GM23248 (cell line): ENCODE data around the gene TEX22. TPM values are rescaled to one million over a fixed set of nuclear protein-coding genes. Genes with fewer than 3 reads are reported as not detected.

ENCODE experiments used
- DNase-seq: peaks from one replicate; pipeline ENCODE4 v3.0.0-alpha.2; 2015
- H2AFZ ChIP-seq: fragments of 200-600 bp; sonication (generic); 2 replicates; pipeline ENCODE4 v1.6.1; 2016; ENCODE audit warnings: antibody characterized with exemption
- H3F3A ChIP-seq: fragments of 200-600 bp; sonication (generic); 2 replicates; pipeline ENCODE4 v1.6.1; 2016; ENCODE audit warnings: mild to moderate bottlenecking, antibody characterized with exemption, mixed run types; ENCODE audit not compliant: insufficient read depth
- H3K27ac ChIP-seq: fragments of 200-600 bp; sonication (generic); 2 replicates; pipeline ENCODE4 v1.5.1; 2016; ENCODE audit warnings: mild to moderate bottlenecking
- H3K27me3 ChIP-seq: fragments of 200-600 bp; sonication (generic); replicated peaks from 2 replicates; pipeline ENCODE4 v1.6.1; 2016; ENCODE audit warnings: mild to moderate bottlenecking; ENCODE audit not compliant: insufficient read depth
- H3K36me3 ChIP-seq: fragments of 200-600 bp; sonication (generic); 2 replicates; pipeline ENCODE4 v1.6.1; 2016; ENCODE audit warnings: low read depth, mild to moderate bottlenecking
- H3K4me1 ChIP-seq: fragments of 200-600 bp; sonication (generic); 2 replicates; pipeline ENCODE4 v1.6.1; 2016; ENCODE audit warnings: mild to moderate bottlenecking; ENCODE audit not compliant: insufficient read depth
- H3K4me2 ChIP-seq: fragments of 200-600 bp; sonication (generic); one replicate; pipeline ENCODE4 v1.6.1; 2016; ENCODE audit warnings: mild to moderate bottlenecking; ENCODE audit not compliant: unreplicated experiment
- H3K4me3 ChIP-seq: fragments of 200-600 bp; sonication (generic); 2 replicates; pipeline ENCODE4 v1.5.1; 2016; ENCODE audit warnings: mild to moderate bottlenecking
- H3K79me2 ChIP-seq: fragments of 200-600 bp; sonication (generic); 2 replicates; pipeline ENCODE4 v1.6.1; 2016; ENCODE audit warnings: mild to moderate bottlenecking; ENCODE audit not compliant: insufficient read depth
- H3K9ac ChIP-seq: fragments of 200-600 bp; sonication (generic); 2 replicates; pipeline ENCODE4 v1.6.1; 2016; ENCODE audit warnings: mild to moderate bottlenecking
- H3K9me2 ChIP-seq: fragments of 200-600 bp; sonication (generic); 2 replicates; pipeline ENCODE4 v1.6.1; 2016; ENCODE audit warnings: mixed run types, mild to moderate bottlenecking, moderate library complexity; ENCODE audit not compliant: insufficient read depth
- H3K9me3 ChIP-seq: fragments of 200-600 bp; sonication (generic); one replicate; pipeline ENCODE4 v1.6.1; 2017; ENCODE audit warnings: low read depth
- H4K20me1 ChIP-seq: fragments of 200-600 bp; sonication (generic); 2 replicates; pipeline ENCODE4 v1.6.0; 2016; ENCODE audit not compliant: insufficient read depth
- EZH2 ChIP-seq: fragments of 200-600 bp; sonication (generic); IDR thresholded peaks from 2 replicates; pipeline ENCODE4 v1.6.1; 2018; ENCODE audit warnings: antibody characterized with exemption, mild to moderate bottlenecking; ENCODE audit not compliant: insufficient read depth, poor library complexity, severe bottlenecking
- EZH2phosphoT487 ChIP-seq: fragments of 200-600 bp; sonication (generic); IDR thresholded peaks from 2 replicates; pipeline ENCODE4 v1.6.1; 2018; ENCODE audit warnings: antibody characterized with exemption, moderate library complexity, mild to moderate bottlenecking, low read depth; ENCODE audit not compliant: insufficient read depth
- WGBS, 2 experiments: methylation state at CpG; one replicate each; pipeline ENCODE4 v1.1.6; 2015 to 2017; ENCODE audit warnings: low lambda C conversion rate in 2 of 2, low coverage in 1 of 2; ENCODE audit errors: missing lambda C conversion rate in 2 of 2; 5-methylcytosine and 5-hydroxymethylcytosine counted together
- in situ Hi-C: fragments of 300-500 bp; cut with MboI; formaldehyde crosslinking; loops from 2 replicates; pipeline ENCODE4 v1.15.0; 2020
- polyA plus RNA-seq: library from polyadenylated mRNA; unstranded; fragments of >200 nt; fragmentation: Nextera tagmentation; extraction: Ambion mirVana; gene quantifications from 2 replicates; pipeline ENCODE4 v1.2.1, GENCODE V29; 2016
- total RNA-seq: library from RNA; depleted of rRNA; stranded (reverse); fragments of >200 nt; shearing (Covaris generic); gene quantifications from 2 replicates; pipeline ENCODE4 v1.2.3, GENCODE V29; 2014

Gene TEX22
- total and polyA plus RNA-seq, 2 experiments from 2014 or later = 0.43 to 0.46 TPM

- H4K20me1 ChIP-seq = no peaks in the 10 kb centered on the region
- H3K4me1 ChIP-seq = no peaks in the 10 kb centered on the region
- no peaks in the 10 kb centered on the region for H3F3A ChIP-seq
- no peak for TF ChIP-seq EZH2
- TF ChIP-seq EZH2phosphoT487 = no peak
- H3K27ac ChIP-seq = no peak overlapping the region
- peaks cover 40% of the 10 kb centered on the region for H3K79me2 ChIP-seq
- H3K4me2 ChIP-seq = no peak overlapping the region
- no peak overlapping the region for H3K4me3 ChIP-seq
- no peaks in the 10 kb centered on the region for H3K9me2 ChIP-seq
- no peaks in the 10 kb centered on the region for H3K27me3 ChIP-seq
- 84% methylated on average over 12 of the region's 12 CpGs for WGBS, 2 experiments
- in situ Hi-C loops = no loop called here
- H2AFZ ChIP-seq = no peak overlapping the region
- no peaks in the 10 kb centered on the region for H3K36me3 ChIP-seq
- DNase-seq = no peak
- H3K9ac ChIP-seq = no peak overlapping the region
- no peaks in the 10 kb centered on the region for H3K9me3 ChIP-seq
Observed at GRCh38 chr14:105442834-105443233, 44.5 kb downstream of the TEX22 start.

- WGBS, 2 experiments = 87 to 88% methylated on average over 17 of the region's 17 CpGs
Observed at GRCh38 chr14:105444859-105445258, 46.5 kb downstream of the TEX22 start.

GRCh38 chr14:105445290-105445689 is 47.0 kb downstream of the TEX22 start:
- Histone ChIP-seq H2AFZ (no peak overlapping the region), H3K9me3 (no peaks in the 10 kb centered on the region), H3K79me2 (peaks cover 23% of the 10 kb centered on the region; the same call in 1 of the 2 replicates), H3K27ac (no peak overlapping the region), H3K9ac (no peak overlapping the region), H3K27me3 (no peaks in the 10 kb centered on the region), H3K4me2 (no peak overlapping the region), H3K36me3 (no peaks in the 10 kb centered on the region; the same call in 1 of the 2 replicates), H4K20me1 (no peaks in the 10 kb centered on the region), H3K4me3 (no peak overlapping the region), H3K9me2 (no peaks in the 10 kb centered on the region), H3F3A (no peaks in the 10 kb centered on the region), H3K4me1 (no peaks in the 10 kb centered on the region)
- no peak for TF ChIP-seq EZH2
- TF ChIP-seq EZH2phosphoT487 = no peak
- WGBS, 2 experiments = 85 to 91% methylated on average over 13 to 24 of the region's 24 CpGs
- in situ Hi-C loops = no loop called here
- no peak for DNase-seq

More at GRCh38 chr14:105444859-105445258, 46.5 kb downstream of the TEX22 start:
- DNase-seq = no peak
- Histone ChIP-seq H3K9me2 (no peaks in the 10 kb centered on the region), H3K36me3 (no peaks in the 10 kb centered on the region), H3K27ac (no peak overlapping the region), H3K79me2 (peaks cover 27% of the 10 kb centered on the region; the same call in 1 of the 2 replicates), H3K4me2 (no peak overlapping the region), H3K4me1 (no peaks in the 10 kb centered on the region), H3K9ac (no peak overlapping the region), H3K4me3 (no peak overlapping the region), H3K9me3 (no peaks in the 10 kb centered on the region), H3F3A (no peaks in the 10 kb centered on the region), H4K20me1 (no peaks in the 10 kb centered on the region), H3K27me3 (no peaks in the 10 kb centered on the region), H2AFZ (no peak overlapping the region)
- no peak for TF ChIP-seq EZH2phosphoT487
- no peak for TF ChIP-seq EZH2
- in situ Hi-C loops = no loop called here

GRCh38 chr14:105445901-105446845 is 47.8 kb downstream of the TEX22 start:
- H3K79me2 ChIP-seq = peaks cover 15% of the 10 kb centered on the region; the same call in 1 of the 2 replicates
- in situ Hi-C loops = no loop called here
- no peaks in the 10 kb centered on the region; the same call in 1 of the 2 replicates for H3K36me3 ChIP-seq
- no peaks in the 10 kb centered on the region for H3K4me1 ChIP-seq
- H3K9me2 ChIP-seq = no peaks in the 10 kb centered on the region
- H3K9me3 ChIP-seq = no peaks in the 10 kb centered on the region
- no peak for DNase-seq
- 93 to 95% methylated on average over 24 to 25 of the region's 26 CpGs for WGBS, 2 experiments
- H3F3A ChIP-seq = no peaks in the 10 kb centered on the region
- no peaks in the 10 kb centered on the region for H4K20me1 ChIP-seq
- H3K4me2 ChIP-seq = no peak overlapping the region
- no peak overlapping the region for H2AFZ ChIP-seq
- no peak overlapping the region for H3K27ac ChIP-seq
- H3K9ac ChIP-seq = no peak overlapping the region
- H3K27me3 ChIP-seq = no peaks in the 10 kb centered on the region
- no peak for TF ChIP-seq EZH2
- TF ChIP-seq EZH2phosphoT487 = no peak
- H3K4me3 ChIP-seq = no peak overlapping the region
